HepG2 (cell line): ENCODE results near the gene SERTAD3. TPM values are rescaled to one million over a fixed set of nuclear protein-coding genes. Genes with fewer than 3 reads are reported as not detected.

Experiments
- FOXA1 ChIP-seq, 2 experiments: fragments of 450-650 bp in 1 of 2; sonication (generic) in 1 of 2; formaldehyde crosslinking in 1 of 2; IDR thresholded peaks; 2 replicates each; pipeline versions ENCODE4 v1.4.0 to v1.6.1; 2016 to 2020; ENCODE audit warnings: missing genetic modification reagents in 1 of 2
- GATAD2A ChIP-seq: IDR thresholded peaks from 2 replicates; pipeline ENCODE4 v1.6.1; 2016
- HMG20B ChIP-seq: conservative IDR thresholded peaks from 2 replicates; pipeline ENCODE4 v1.6.1; 2016; ENCODE audit warnings: missing genetic modification reagents, missing compliant biosample characterization
- HNF1A ChIP-seq, 2 experiments: sonication (generic) in 1 of 2; formaldehyde crosslinking in 1 of 2; IDR thresholded peaks; 2 replicates each; pipeline versions ENCODE4 v1.4.0 to v1.6.1; 2016 to 2020; ENCODE audit warnings: borderline replicate concordance in 1 of 2, low read depth in 1 of 2, mild to moderate bottlenecking in 1 of 2, missing genetic modification reagents in 1 of 2
- MEF2D ChIP-seq: sonication (generic); formaldehyde crosslinking; IDR thresholded peaks from 2 replicates; pipeline ENCODE4 v1.5.1; 2020; ENCODE audit warnings: mild to moderate bottlenecking, missing genetic modification reagents
- SIX4 ChIP-seq: sonication (generic); formaldehyde crosslinking; IDR thresholded peaks from 2 replicates; pipeline ENCODE4 v1.4.0; 2020; ENCODE audit warnings: missing genetic modification reagents
- ZFYVE20 ChIP-seq: sonication (generic); formaldehyde crosslinking; IDR thresholded peaks from 2 replicates; pipeline ENCODE4 v1.8.0; 2023; ENCODE audit warnings: low read depth, mild to moderate bottlenecking, moderate library complexity, missing genetic modification reagents, borderline replicate concordance
- ZMYM4 ChIP-seq: sonication (generic); formaldehyde crosslinking; IDR thresholded peaks from 2 replicates; pipeline ENCODE4 v1.8.1; 2023; ENCODE audit warnings: mild to moderate bottlenecking, missing genetic modification reagents
- polyA plus RNA-seq, 8 experiments: library from polyadenylated mRNA; depleted of rRNA in 3 of 8; stranded (reverse) in 7 of 8; unstranded in 1 of 8; fragments of >200 nt; fragmentation: Illumina TruSeq in 4 of 8; extraction: Trizol in 4 of 8; gene quantifications; 2 replicates each; pipeline versions ENCODE4 v1.2.1 to v1.2.3, GENCODE V29; 2011 to 2016; ENCODE audit warnings: low read depth in 4 of 8, missing spikeins in 1 of 8, mixed read lengths in 1 of 8; ENCODE audit not compliant: insufficient read depth in 1 of 8
- total RNA-seq, 5 experiments: library from RNA; depleted of rRNA; stranded (reverse); fragments of >200 nt; fragmentation: Illumina TruSeq; extraction: Trizol; gene quantifications; 2 replicates each; pipeline ENCODE4 v1.2.3, GENCODE V29; 2016; ENCODE audit warnings: low read depth in 1 of 5
- TF ChIP-seq, protein P1 (sequence below): sonication (generic); formaldehyde crosslinking; IDR thresholded peaks from 2 replicates; pipeline ENCODE4 v1.5.1; 2020; ENCODE audit warnings: missing genetic modification reagents, mild to moderate bottlenecking, borderline replicate concordance
- TF ChIP-seq, protein P2 (sequence below): sonication (generic); formaldehyde crosslinking; IDR thresholded peaks from 2 replicates; pipeline ENCODE4 v1.5.1; 2020; ENCODE audit warnings: mild to moderate bottlenecking, missing genetic modification reagents, moderate library complexity
- TF ChIP-seq, protein P3 (sequence below): sonication (generic); formaldehyde crosslinking; IDR thresholded peaks from 2 replicates; pipeline ENCODE4 v1.5.0; 2020; ENCODE audit warnings: mild to moderate bottlenecking, missing genetic modification reagents
- TF ChIP-seq, protein P4 (sequence below): sonication (generic); formaldehyde crosslinking; IDR thresholded peaks from 2 replicates; pipeline ENCODE4 v1.4.0; 2020; ENCODE audit warnings: missing genetic modification reagents; ENCODE audit errors: not compliant biosample characterization

Gene SERTAD3
- total and polyA plus RNA-seq, 2 of the 13 experiments (the other 11 are each of a cell fraction or from before 2014, with no cell fraction given) = 9.6 to 16.9 TPM

DNA sequence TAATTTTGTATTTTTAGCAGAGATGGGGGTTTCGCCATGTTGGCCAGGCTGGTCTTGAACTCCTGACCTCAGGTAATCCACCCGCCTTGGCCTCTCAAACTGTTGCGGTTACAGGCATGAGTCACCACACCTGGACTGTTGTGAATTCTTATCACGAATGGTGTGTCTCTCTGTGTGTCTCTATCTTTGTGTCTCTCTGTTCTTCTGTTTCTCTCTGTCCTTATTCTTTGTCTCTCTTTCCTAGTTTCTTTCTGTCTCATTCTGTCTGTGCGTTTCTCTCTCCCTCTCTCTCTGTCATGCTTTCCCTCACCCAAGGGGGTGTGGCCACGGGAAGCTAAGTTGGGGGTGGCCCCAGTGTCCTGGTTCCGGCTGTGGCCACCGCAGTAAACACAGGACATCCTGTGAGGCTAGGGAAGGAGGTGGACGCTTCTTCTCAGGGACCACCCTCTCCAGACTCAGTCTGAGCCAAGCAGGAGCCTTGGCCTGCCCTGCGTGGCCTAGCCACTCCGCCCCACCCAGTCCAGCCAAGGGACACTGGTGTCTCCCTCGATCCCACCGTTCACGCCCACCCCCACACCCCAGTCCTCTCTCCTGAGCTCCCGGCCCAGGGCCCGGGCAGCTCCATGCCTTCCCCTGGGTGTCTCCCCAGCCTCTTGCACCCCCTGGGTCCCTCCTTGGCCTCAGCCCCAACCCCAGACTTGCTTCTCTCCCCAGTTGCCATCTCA is 27.1 kb downstream of the SERTAD3 start (continued):
- TF ChIP-seq, protein P1, sequence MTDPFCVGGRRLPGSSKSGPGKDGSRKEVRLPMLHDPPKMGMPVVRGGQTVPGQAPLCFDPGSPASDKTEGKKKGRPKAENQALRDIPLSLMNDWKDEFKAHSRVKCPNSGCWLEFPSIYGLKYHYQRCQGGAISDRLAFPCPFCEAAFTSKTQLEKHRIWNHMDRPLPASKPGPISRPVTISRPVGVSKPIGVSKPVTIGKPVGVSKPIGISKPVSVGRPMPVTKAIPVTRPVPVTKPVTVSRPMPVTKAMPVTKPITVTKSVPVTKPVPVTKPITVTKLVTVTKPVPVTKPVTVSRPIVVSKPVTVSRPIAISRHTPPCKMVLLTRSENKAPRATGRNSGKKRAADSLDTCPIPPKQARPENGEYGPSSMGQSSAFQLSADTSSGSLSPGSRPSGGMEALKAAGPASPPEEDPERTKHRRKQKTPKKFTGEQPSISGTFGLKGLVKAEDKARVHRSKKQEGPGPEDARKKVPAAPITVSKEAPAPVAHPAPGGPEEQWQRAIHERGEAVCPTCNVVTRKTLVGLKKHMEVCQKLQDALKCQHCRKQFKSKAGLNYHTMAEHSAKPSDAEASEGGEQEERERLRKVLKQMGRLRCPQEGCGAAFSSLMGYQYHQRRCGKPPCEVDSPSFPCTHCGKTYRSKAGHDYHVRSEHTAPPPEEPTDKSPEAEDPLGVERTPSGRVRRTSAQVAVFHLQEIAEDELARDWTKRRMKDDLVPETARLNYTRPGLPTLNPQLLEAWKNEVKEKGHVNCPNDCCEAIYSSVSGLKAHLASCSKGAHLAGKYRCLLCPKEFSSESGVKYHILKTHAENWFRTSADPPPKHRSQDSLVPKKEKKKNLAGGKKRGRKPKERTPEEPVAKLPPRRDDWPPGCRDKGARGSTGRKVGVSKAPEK = no peak
- no peak for TF ChIP-seq FOXA1 (IDR thresholded peaks at IDR 0.05)
- peak; percentile 67 for TF ChIP-seq FOXA1 (CRISPR knock-in tag; IDR thresholded peaks at IDR 0.05)
- TF ChIP-seq, protein P2, sequence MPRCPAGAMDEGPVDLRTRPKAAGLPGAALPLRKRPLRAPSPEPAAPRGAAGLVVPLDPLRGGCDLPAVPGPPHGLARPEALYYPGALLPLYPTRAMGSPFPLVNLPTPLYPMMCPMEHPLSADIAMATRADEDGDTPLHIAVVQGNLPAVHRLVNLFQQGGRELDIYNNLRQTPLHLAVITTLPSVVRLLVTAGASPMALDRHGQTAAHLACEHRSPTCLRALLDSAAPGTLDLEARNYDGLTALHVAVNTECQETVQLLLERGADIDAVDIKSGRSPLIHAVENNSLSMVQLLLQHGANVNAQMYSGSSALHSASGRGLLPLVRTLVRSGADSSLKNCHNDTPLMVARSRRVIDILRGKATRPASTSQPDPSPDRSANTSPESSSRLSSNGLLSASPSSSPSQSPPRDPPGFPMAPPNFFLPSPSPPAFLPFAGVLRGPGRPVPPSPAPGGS = peak; percentile 66; the same call in 1 of the 2 replicates
- TF ChIP-seq, protein P3, sequence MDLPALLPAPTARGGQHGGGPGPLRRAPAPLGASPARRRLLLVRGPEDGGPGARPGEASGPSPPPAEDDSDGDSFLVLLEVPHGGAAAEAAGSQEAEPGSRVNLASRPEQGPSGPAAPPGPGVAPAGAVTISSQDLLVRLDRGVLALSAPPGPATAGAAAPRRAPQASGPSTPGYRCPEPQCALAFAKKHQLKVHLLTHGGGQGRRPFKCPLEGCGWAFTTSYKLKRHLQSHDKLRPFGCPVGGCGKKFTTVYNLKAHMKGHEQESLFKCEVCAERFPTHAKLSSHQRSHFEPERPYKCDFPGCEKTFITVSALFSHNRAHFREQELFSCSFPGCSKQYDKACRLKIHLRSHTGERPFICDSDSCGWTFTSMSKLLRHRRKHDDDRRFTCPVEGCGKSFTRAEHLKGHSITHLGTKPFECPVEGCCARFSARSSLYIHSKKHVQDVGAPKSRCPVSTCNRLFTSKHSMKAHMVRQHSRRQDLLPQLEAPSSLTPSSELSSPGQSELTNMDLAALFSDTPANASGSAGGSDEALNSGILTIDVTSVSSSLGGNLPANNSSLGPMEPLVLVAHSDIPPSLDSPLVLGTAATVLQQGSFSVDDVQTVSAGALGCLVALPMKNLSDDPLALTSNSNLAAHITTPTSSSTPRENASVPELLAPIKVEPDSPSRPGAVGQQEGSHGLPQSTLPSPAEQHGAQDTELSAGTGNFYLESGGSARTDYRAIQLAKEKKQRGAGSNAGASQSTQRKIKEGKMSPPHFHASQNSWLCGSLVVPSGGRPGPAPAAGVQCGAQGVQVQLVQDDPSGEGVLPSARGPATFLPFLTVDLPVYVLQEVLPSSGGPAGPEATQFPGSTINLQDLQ (CRISPR knock-in tag) = no peak
- no peak; the same call in 1 of the 2 replicates for TF ChIP-seq HMG20B (CRISPR knock-in tag)
- TF ChIP-seq HNF1A (IDR thresholded peaks at IDR 0.05; ENCODE audit: low read depth) = no peak
- no peak; the same call in 1 of the 2 replicates for TF ChIP-seq HNF1A (CRISPR knock-in tag; IDR thresholded peaks at IDR 0.05; ENCODE audit: borderline replicate concordance)
- no peak for TF ChIP-seq ZFYVE20 (CRISPR knock-in tag)
- TF ChIP-seq SIX4 = no peak
- TF ChIP-seq, protein P4, sequence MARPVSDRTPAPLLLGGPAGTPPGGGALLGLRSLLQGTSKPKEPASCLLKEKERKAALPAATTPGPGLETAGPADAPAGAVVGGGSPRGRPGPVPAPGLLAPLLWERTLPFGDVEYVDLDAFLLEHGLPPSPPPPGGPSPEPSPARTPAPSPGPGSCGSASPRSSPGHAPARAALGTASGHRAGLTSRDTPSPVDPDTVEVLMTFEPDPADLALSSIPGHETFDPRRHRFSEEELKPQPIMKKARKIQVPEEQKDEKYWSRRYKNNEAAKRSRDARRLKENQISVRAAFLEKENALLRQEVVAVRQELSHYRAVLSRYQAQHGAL (CRISPR knock-in tag) = no peak
- TF ChIP-seq MEF2D = 0 out of 2 replicates have a peak, but pooled peaks have one; percentile 2
- TF ChIP-seq GATAD2A (CRISPR knock-in tag) = peak; percentile 35; the same call in 1 of the 2 replicates
- no peak for TF ChIP-seq ZMYM4 (CRISPR knock-in tag)
